Uterus (tissue), 4 donors: ENCODE results near the gene FAM174B. TPM values are rescaled to one million over a fixed set of nuclear protein-coding genes. Genes with fewer than 3 reads are reported as not detected.

Experiments used
- DNase-seq, 2 donors: peaks; one replicate each; pipeline ENCODE4 v3.0.0-alpha.2; 2019 to 2020
- H3K27ac ChIP-seq, 2 donors: fragments of 200-600 bp; sonication (generic); 1 replicate in 1 of 2; 2 replicates in 1 of 2; pipeline ENCODE4 v1.5.1; 2016 to 2018
- H3K27me3 ChIP-seq, 2 donors: fragments of 200-600 bp; sonication (generic); one replicate each; pipeline ENCODE4 v1.5.1; 2018 to 2019; ENCODE audit warnings: control low read depth in 1 of 2
- H3K36me3 ChIP-seq, 2 donors: fragments of 200-600 bp; sonication (generic); one replicate each; pipeline ENCODE4 v1.5.1; 2019; ENCODE audit warnings: control low read depth in 1 of 2
- H3K4me1 ChIP-seq, 2 donors: fragments of 200-600 bp; sonication (generic); one replicate each; pipeline ENCODE4 v1.5.1; 2018 to 2019; ENCODE audit warnings: control low read depth in 1 of 2
- H3K4me3 ChIP-seq, 2 donors: fragments of 200-600 bp; sonication (generic); 1 replicate in 1 of 2; 2 replicates in 1 of 2; pipeline ENCODE4 v1.5.1; 2018 to 2019; ENCODE audit warnings: mild to moderate bottlenecking in 1 of 2
- H3K9me3 ChIP-seq, 2 donors: fragments of 200-600 bp; sonication (generic); one replicate each; pipeline ENCODE4 v1.5.1; 2019; ENCODE audit warnings: control low read depth in 1 of 2
- POLR2A ChIP-seq, 2 donors: fragments of 450-650 bp; IDR thresholded peaks; one replicate each; pipeline ENCODE4 v1.6.1; 2016; ENCODE audit warnings: antibody characterized with exemption in 2 of 2, mild to moderate bottlenecking in 1 of 2, moderate library complexity in 1 of 2
- intact Hi-C: fragments of 100-400 bp; cut with DNase I; formaldehyde crosslinking; loops from one replicate; pipeline ENCODE4 v1.15.1; 2023; ENCODE audit warnings: low total_unique reads
- total RNA-seq, 4 donors: library from RNA; depleted of rRNA in 3 of 4; stranded (reverse); fragments of >200 nt in 3 of 4; gene quantifications; one replicate each; pipeline versions ENCODE4 v1.1.0 to v1.2.4, GENCODE V29; 2014 to 2023
- TF ChIP-seq, protein P1 (sequence below), 4 experiments: fragments of 200-600 bp in 2 of 4; fragments of 450-650 bp in 2 of 4; sonication (generic) in 2 of 4; IDR thresholded peaks; one replicate each; pipeline ENCODE4 v1.5.1; 2016 to 2019; ENCODE audit warnings: antibody characterized with exemption in 4 of 4, mild to moderate bottlenecking in 2 of 4, moderate library complexity in 1 of 4
- donor health status: DM: yes; HTN: yes; CAD: no.

Gene FAM174B
- total RNA-seq, 4 donors from 2014 or later: 0.51 to 41.8 (median 5.5) TPM

DNA sequence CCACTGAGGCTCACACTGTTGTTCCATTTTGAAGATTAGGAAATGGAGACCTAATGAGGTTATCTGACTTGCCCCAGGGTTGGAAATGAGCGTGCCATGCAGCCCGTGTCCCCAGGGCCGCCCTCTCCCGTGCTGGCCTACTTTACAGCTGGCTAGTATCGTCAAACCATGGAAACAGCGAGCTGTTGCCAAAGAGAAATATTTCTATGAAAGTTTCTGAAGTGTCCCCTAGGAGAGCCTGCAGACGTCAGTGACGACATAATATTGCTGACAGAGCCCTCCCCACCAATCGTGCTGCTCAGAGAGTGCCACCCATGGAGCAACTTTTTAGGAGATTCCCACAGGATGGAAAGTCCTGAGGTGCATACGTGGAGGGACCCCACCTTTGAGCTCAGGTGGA lies 11.2 kb upstream of the FAM174B start:
- intact Hi-C loops: no loop called here
- Histone ChIP-seq H3K27me3 (no peaks in the 10 kb centered on the region), H3K27ac (peak overlapping the region in 1 of 2 donors; percentile 89)

DNA sequence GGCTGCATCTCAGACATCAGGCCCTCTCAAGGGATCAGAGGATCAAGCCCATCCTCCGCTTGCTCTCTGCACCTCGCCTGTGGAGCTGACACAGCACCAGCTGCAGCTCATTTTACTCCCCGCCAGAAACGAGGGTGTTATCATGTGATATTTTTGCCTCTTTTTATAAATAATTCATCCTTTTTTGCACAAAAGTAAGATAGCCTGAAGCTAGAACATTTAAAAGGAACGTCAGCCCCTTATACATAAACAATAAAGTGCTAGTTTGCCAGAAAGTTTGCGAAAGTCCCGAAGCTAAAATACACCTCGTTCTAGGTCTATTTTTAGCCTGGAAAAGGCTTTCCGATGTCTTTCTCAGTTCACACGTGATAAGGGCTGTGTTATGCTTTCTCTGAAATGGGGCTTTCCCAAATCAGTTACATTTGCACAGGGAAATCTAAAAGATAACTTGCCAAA lies 9.6 kb upstream of the FAM174B start:
- TF ChIP-seq, protein P1, sequence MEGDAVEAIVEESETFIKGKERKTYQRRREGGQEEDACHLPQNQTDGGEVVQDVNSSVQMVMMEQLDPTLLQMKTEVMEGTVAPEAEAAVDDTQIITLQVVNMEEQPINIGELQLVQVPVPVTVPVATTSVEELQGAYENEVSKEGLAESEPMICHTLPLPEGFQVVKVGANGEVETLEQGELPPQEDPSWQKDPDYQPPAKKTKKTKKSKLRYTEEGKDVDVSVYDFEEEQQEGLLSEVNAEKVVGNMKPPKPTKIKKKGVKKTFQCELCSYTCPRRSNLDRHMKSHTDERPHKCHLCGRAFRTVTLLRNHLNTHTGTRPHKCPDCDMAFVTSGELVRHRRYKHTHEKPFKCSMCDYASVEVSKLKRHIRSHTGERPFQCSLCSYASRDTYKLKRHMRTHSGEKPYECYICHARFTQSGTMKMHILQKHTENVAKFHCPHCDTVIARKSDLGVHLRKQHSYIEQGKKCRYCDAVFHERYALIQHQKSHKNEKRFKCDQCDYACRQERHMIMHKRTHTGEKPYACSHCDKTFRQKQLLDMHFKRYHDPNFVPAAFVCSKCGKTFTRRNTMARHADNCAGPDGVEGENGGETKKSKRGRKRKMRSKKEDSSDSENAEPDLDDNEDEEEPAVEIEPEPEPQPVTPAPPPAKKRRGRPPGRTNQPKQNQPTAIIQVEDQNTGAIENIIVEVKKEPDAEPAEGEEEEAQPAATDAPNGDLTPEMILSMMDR (IDR thresholded peaks at IDR 0.05): no peak
- TF ChIP-seq POLR2A (IDR thresholded peaks at IDR 0.05): no peak
- Histone ChIP-seq H3K36me3 (no peaks in the 10 kb centered on the region), H3K9me3 (no peaks in the 10 kb centered on the region), H3K27ac (peak overlapping the region; percentile 26 to 89), H3K27me3 (no peaks in the 10 kb centered on the region), H3K4me3 (no peak overlapping the region), H3K4me1 (no peaks in the 10 kb centered on the region)
- no peak for DNase-seq
- intact Hi-C loops: no loop called here

More for the DNA sequence above, 11.2 kb upstream of the FAM174B start:
- TF ChIP-seq, protein P1 (IDR thresholded peaks at IDR 0.05): no peak
- no peak for TF ChIP-seq POLR2A (IDR thresholded peaks at IDR 0.05)
- Histone ChIP-seq H3K9me3 (no peaks in the 10 kb centered on the region), H3K4me3 (no peak overlapping the region), H3K4me1 (no peaks in the 10 kb centered on the region), H3K36me3 (no peaks in the 10 kb centered on the region)
- DNase-seq: no peak

DNA sequence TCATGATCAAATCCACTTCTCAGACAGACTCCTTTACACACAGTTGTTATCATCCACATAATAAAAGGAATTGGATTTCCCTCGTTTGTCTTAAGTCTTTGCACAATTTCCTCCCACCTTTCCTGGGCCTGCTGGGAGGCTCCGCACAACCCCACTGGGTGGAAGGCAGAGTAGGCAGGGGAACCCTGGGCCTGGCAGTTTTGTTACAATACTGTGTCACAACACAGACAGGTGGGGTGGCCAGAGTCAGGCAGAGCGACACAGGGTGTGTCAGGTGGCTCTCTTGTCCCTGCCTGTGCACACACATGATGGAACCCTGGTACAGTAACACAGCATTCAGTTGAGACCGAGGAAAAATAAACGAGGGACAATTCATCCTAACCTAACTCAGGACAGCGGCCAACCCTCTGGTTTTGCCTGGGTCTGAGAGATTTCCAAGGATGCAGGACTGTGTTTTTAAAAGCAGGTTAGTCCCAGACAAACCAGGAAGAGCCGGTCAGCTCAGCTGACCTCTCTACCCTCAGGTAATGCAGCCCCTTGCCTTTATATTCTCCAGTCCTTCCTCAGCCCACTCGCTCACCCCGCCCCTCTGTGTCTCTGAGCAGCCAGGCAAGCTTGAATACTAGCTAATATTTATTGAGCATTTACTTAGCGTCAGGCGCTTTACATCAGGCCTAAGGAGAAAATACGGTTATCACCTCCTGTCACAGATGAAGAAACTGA lies 8.8 kb upstream of the FAM174B start:
- no peak for TF ChIP-seq POLR2A (IDR thresholded peaks at IDR 0.05)
- TF ChIP-seq, protein P1 (IDR thresholded peaks at IDR 0.05): no peak
- H3K4me1 ChIP-seq: no peaks in the 10 kb centered on the region
- H3K27me3 ChIP-seq: no peaks in the 10 kb centered on the region
- intact Hi-C loops: no loop called here
- H3K36me3 ChIP-seq: no peaks in the 10 kb centered on the region
- H3K4me3 ChIP-seq: no peak overlapping the region
- peak overlapping the region; percentile 26 to 89 for H3K27ac ChIP-seq
- H3K9me3 ChIP-seq: no peaks in the 10 kb centered on the region
- no peak for DNase-seq

DNA sequence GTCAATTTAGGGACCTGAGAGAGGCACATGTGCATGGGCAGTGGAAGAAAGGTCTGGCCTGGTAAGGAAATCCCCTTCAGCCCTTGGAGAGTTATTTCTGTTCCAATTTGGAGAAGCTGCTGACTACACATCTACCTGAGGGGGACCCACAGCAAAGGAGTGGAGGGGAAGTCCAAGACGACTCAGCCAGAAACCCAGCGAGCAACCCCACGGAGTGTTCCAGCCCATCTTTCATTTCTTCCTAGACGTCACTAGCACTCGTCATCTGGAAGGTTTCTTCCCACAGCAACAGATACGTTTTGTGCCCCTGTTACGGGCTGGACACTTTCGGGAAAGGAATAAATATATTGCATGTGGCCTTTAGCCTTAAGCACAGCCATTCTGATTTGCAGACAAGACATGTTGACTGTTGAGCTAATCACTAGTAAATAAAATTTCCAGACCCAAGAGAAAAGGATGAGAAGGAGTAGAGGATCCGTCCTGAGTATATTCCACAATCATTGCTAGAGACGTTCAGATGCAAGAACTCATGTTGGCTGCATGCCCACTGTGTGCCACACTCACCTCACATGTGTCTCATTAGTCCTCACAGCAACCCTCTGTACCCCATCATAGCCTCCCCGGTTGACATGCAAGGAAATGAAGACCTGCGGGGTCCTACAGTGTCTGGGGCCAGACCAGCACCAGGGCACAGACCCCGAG lies 7.8 kb upstream of the FAM174B start:
- DNase-seq: no peak
- intact Hi-C loops: no loop called here

More for the DNA sequence above, 7.8 kb upstream of the FAM174B start:
- no peak for TF ChIP-seq POLR2A (IDR thresholded peaks at IDR 0.05)
- TF ChIP-seq, protein P1 (IDR thresholded peaks at IDR 0.05): no peak
- Histone ChIP-seq H3K27me3 (no peaks in the 10 kb centered on the region), H3K27ac (no peak overlapping the region), H3K4me1 (no peaks in the 10 kb centered on the region), H3K36me3 (no peaks in the 10 kb centered on the region), H3K4me3 (no peak overlapping the region), H3K9me3 (no peaks in the 10 kb centered on the region)
